Epithelial cell of esophagus (primary cell): ENCODE measurements around the gene HKDC1.
"Not testable (repeated sequence)": the region's sequence is repeated elsewhere in the genome, so short reads cannot be mapped to it uniquely, and the experiment has no call there.

Source experiments
- DNase-seq: peaks from one replicate; pipeline ENCODE4 v3.0.0; 2010; ENCODE audit warnings: low read depth
- H3K4me3 ChIP-seq: 2 replicates; pipeline ENCODE4 v1.5.1; 2011; ENCODE audit warnings: mild to moderate bottlenecking, low read length, control low read depth
- TF ChIP-seq, protein P1 (sequence below): IDR thresholded peaks from 2 replicates; pipeline ENCODE4 v1.5.1; 2011; ENCODE audit warnings: low read depth, mild to moderate bottlenecking, low read length, control low read depth, inconsistent platforms; ENCODE audit not compliant: insufficient read depth; ENCODE audit errors: missing control alignments

The HKDC1 gene

DNA sequence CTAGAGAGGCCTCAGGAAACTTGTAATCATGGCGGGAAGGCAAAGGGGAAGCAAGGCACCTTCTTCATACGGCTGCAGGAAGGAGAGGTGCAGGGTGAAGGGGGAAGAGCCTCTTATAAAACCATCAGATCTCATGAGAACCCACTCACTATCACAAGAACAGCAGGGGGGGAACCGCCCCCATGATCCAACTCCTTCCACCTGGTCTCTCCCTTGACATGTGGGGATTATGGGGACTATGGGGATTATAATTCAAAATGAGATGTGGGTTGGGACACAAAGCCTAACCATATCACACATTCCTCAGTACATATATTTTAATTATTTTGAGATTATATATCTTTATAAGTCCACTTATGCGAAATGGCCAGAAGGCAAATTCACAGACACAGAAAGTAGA is 67.0 kb downstream of the HKDC1 start:
- DNase-seq = no peak
- TF ChIP-seq, protein P1, sequence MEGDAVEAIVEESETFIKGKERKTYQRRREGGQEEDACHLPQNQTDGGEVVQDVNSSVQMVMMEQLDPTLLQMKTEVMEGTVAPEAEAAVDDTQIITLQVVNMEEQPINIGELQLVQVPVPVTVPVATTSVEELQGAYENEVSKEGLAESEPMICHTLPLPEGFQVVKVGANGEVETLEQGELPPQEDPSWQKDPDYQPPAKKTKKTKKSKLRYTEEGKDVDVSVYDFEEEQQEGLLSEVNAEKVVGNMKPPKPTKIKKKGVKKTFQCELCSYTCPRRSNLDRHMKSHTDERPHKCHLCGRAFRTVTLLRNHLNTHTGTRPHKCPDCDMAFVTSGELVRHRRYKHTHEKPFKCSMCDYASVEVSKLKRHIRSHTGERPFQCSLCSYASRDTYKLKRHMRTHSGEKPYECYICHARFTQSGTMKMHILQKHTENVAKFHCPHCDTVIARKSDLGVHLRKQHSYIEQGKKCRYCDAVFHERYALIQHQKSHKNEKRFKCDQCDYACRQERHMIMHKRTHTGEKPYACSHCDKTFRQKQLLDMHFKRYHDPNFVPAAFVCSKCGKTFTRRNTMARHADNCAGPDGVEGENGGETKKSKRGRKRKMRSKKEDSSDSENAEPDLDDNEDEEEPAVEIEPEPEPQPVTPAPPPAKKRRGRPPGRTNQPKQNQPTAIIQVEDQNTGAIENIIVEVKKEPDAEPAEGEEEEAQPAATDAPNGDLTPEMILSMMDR = no peak
- H3K4me3 ChIP-seq = no peak overlapping the region

DNA sequence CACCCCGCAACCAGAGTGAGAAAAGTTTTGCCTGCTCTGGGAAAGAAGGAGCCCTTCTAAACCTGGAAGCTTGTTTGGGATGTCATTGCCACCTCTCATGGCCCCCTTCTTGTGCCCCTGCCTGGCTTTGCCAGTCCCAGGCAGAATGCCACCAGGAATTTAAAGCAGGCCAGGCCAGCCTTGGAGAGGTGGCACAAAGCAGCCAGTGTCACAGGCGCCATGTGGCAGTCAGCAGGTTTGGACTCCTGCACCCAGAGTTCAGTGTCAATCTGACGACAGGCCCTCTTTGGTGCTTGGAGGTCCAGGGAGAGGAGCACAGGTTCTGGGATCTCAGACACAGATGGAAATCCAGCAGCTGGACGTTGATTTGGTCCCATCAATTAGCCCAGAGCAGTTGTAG is 70.9 kb downstream of the HKDC1 start:
- no peak overlapping the region for H3K4me3 ChIP-seq

DNA sequence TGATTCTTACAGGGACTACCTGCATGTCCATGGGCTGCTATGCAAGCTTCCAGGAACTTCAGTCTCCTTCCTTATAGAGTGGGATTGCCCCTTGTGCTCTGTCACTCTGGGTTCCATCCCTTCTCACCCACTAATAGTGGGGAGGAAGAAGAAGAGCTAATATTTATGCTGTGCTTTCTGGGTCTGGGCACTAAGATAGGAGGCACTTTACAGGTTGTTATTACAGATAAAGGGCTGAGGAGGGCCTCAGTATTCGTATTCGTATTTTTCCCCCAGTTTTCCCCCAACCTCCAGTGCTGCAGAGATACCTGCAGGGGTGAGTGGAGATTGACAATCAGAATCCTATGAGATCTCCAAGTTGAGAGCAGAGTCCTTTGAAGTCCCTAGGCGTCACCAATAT is 72.3 kb downstream of the HKDC1 start:
- TF ChIP-seq, protein P1 = no peak

More for the DNA sequence above, 70.9 kb downstream of the HKDC1 start:
- DNase-seq = no peak
- TF ChIP-seq, protein P1 = no peak

DNA sequence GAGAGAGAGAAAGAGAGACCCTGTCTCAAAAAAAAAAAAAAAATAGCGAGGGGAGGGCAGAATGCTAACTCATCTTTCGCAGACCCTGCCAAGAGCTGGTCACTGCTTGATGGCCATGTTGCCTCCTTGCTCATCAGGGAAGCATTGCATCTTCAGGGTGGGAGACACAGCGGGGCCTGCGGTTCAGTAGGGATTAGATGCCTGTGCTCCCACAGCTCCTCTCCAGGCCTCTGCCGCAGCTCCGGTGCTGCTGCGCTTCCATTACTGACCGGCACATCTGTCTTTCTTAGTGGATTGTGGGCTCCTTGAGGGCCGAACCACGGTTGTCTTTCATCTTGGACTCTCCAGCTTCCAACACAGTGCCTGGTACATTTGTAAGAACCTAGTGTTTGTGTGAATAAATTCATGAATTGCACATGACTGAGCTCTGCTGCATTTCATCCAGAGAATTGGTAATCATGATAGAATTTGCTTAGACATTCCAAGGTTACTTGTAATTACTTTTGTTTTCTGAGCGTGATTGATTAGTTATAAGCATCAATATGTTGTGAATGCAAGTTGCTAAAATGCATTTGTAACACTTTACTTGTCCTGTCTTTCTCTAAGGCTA is 75.0 kb downstream of the HKDC1 start:
- TF ChIP-seq, protein P1 = no peak
- DNase-seq = no peak
- no peak overlapping the region for H3K4me3 ChIP-seq

More for the DNA sequence above, 72.3 kb downstream of the HKDC1 start:
- no peak for DNase-seq
- no peak overlapping the region for H3K4me3 ChIP-seq

DNA sequence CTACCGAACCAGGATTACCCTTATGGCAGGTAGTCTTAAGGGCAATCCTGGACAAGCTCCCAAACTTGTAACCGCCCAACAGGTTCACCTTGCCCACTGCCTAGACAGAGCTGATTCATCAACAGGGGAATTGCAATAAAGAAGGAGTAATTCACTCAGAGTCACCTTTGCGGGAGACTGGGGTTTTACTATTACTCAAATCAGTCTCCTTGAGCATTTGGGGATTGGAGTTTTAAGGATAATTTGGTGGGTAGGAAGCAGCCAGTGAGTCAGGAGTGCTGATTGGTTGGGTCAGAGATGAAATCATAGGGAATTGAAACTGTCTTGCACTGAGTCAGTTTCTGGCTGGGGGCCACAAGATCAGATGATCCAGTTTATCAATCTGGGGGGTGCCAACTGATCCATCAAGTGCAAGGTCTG is 83.5 kb downstream of the HKDC1 start:
- DNase-seq = peak; percentile 62
- TF ChIP-seq, protein P1 = no peak
- no peak overlapping the region for H3K4me3 ChIP-seq

DNA sequence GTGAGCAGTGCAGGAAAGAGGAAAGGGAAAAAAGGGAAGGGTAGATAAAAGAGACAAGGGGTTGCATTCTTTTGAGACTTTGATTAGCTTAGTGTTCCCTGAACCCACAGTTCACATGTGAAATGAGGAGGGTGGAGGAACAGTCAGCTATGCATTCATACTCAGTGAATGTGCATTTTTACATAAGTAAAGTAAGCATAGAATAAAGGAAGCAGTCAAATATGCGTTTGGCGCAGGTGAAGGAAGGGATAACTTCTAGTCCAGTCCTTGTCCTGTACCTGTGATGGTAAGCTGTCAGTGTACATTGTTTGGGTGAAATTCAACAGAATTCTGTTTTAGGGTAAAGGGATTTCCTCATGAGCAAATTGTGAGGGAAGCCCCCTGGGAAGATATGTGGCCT is 86.3 kb downstream of the HKDC1 start:
- no peak for DNase-seq
- TF ChIP-seq, protein P1 = no peak

DNA sequence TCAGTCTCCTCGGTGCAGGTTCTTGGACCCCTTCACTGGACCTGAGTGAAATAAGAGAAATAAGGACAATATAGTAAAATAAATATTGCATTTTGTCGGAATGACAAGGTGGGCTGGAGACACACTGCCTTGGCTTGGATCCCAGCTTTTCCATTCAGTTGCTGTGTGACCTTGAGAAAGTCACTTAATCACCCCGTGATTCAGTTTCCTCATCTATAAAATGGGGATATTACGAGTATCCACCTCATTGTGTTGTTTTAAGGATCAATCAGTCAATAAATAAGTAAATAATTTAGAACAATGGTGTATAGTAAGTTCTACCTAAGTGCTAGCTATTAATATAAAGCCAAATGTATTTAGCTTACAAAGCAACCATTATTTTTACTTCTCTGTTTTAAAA is 87.3 kb downstream of the HKDC1 start:
- H3K4me3 ChIP-seq = no peak overlapping the region
- DNase-seq = no peak
- TF ChIP-seq, protein P1 = no peak

More for the DNA sequence above, 86.3 kb downstream of the HKDC1 start:
- no peak overlapping the region for H3K4me3 ChIP-seq

DNA sequence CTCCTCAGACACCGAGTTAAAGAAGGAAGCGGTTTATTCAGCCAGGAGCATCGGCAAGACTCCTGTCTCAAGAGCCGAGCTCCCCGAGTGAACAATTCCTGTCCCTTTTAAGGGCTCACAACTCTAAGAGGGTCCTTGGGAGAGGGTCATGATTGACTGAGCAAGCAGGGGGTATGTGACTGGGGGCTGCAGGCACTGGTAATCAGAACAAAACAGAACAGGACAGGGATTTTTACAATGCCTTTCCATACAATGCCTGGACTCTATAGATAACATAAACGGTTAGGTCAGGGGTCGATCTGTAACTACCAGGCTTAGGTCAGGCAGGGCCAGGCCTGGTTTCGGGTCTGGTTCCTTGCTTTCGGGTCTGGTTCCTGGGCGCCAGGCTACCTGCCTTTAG is 88.2 kb downstream of the HKDC1 start:
- not testable (repeated sequence) for H3K4me3 ChIP-seq, DNase-seq
